Embryonic facial prominence (tissue), 1 donor: ENCODE data around the gene SNAP29.
"Not testable (repeated sequence)": the region's sequence is repeated elsewhere in the genome, so short reads cannot be mapped to it uniquely, and the experiment has no call there.

Experiments
- DNase-seq: peaks from one replicate; pipeline ENCODE4 v3.0.0-alpha.2; 2016; ENCODE audit errors: extremely low spot score

SNAP29 gene

DNA sequence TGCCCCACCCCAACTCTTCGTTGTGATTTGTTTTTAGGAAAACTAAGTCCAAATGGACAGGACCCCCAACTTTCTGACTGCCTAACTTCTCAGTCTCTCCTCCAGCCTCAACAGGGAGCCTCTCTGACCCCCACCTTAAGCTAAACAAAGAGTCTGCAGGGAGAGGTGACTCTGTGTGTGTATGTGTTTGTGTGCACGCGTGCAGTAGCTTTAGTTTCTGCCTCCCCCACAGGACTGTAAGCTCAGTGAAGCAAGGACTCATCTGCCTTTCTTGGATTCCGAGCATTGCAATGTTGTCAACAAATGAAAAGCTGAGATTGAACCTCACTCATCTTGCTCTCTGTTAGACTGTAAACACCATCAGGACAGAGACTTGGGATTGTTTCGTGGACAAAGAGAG, 7.9 kb downstream of the SNAP29 start:
- DNase-seq, result no peak

DNA sequence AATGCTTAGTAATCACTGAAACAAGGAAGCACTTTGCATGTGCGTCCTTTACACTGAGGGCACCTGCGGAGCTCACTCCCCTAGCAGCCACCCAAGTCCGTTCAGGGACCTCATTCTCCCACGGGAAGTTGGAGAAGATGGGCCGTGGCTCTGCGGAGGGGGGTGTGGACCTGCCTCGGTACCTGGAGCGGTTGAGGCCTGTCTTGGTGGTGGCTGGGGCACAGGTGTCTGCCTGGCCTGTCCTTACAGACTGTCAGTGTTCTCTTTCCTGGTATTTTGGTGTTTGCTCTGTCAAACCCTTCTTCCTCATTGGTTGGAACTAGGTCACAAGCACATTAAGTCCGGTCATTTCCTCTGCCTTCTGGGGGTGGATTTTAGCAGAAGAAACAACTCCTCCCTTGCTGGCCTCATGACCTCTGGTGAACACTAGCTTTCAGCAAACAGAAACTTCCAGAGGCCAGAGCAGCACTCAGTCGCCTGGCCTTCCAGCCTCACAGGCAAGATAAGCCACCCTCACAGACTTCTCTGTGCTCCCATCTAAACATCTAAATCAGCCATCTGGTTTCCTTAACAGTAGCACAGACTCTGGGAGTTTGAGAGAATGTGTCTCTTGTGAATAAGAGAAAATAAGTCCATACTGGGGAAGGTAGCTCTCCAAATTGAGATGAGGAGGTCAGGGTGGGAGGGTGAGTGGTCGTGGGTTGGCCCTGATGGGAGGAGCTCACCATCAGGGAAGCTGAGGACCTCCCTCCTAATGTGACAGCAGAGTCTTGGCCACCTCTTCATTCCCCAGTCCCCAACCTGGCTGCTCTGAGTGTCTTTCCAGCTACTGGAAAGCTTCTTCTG, 8.6 kb downstream of the SNAP29 start:
- DNase-seq, result no peak

DNA sequence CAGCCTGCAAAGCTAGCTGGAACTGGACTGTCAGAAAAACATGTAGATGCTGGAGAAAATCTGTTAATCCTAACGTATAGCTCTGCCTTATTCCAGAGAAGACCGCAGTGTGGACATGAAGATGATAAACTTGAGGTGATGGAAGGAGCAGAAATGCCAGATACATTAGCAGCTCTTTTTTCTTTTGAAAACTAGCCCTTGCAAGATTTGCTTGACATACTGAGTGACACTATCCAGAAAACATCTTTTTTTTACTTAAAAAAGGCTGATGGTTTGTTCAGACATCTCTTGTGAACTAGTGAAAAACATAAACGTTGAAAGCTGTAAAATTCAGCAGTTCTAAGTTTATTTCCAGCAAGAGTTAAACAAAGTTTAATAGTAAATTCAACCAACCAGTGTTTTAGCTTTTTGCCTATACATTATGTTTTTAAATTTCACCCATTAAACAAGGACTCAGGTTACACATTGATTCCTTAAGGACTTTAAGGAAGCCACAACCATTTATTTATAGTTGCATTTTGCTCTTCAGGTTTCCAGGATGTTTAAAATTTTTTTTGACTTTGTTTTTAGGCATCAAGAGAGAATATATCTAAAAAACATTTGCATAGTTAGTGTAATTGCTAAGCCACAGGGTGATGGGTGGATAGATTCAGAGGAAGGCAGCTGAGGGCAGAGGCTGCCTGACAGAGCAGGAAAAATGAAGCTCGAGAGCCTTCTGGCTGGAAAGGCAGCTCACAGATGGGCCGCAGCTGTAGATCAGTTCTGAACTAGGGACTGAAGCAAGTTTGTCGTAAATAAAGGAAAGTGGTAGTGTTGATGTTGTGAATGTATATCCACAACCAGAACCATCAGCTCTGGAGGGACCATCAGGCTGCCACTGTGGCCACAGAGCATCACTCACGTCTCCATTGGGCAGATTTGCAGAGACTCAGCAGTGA, 9.5 kb downstream of the SNAP29 start:
- no peak for DNase-seq

DNA sequence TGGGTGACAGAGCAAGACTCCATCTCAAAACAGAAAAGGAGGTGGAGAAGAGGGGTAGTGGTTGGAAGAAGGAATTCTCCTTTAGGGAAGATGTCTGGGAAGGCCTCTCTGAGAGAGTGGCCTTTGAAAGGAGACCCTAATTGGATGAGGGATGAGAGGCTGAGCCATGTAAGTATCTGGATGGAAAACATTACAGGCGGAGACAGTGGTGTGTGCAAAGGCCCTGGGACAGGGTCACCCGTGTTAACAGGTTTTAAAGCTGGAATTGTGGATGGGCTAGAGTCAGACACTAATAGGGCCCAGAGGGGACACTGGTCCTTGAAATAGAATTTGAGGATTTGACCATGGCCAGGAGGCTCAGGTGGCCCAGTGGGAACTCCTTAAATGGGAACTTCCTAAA, 10.4 kb downstream of the SNAP29 start:
- no peak for DNase-seq

DNA sequence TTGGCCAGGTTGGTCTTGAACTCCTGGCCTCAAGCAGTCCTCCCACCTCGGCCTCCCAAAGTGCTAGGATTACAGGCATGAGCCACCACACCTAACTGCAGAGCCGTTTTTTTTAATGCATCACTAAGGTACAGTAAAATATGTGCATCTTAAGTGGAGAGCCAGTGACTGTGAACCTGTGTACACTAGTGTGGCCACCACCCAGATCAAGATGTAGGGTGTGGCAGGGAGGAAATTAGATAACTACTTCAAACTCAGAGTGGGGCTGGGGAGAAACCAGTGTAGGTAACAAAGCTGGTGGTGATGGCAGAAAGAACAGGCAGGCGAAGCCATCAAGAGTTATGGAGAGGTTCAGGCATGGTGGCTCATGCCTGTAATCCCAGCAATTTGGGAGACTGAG, 14.4 kb downstream of the SNAP29 start:
- DNase-seq, result no peak

DNA sequence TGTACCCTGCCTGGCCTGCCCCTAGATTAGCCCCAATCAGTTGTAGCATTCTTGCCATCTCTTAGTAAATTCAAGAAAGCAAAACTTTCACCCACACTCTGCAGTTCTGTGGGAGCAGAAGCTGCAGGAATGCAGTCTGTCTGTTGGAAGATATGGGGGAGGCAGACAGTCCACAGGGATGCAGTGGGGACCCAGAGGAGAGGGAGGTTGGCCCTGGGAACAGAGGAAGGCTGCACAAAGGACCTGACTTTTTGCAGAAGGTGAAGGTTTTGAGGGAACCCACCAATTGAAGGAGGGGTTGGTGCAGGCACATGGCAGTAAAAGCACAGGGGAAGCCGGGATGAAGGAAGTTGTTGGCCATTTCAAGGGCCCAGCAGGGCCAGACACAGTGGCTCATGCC, 16.5 kb downstream of the SNAP29 start:
- no peak for DNase-seq

DNA sequence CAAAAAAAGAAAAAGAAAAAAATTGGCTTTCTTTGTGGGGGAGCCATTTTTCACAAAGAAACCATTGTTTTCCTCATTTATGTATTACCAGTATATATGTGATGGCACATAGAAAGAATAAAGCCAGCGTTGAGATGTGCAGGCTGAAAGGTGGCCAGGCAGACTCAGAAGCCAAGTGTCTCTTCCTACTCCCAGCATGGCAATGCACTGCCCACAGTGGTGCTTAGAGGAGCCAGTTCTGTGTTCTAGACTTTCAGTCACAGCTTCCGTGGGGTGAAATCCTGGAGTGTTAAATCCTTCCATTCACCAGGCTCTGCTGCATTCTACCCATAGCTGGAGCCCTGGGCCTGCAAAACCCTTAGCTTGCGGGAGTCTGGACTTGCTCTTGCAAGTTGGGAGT, 18.9 kb downstream of the SNAP29 start:
- DNase-seq, result no peak

DNA sequence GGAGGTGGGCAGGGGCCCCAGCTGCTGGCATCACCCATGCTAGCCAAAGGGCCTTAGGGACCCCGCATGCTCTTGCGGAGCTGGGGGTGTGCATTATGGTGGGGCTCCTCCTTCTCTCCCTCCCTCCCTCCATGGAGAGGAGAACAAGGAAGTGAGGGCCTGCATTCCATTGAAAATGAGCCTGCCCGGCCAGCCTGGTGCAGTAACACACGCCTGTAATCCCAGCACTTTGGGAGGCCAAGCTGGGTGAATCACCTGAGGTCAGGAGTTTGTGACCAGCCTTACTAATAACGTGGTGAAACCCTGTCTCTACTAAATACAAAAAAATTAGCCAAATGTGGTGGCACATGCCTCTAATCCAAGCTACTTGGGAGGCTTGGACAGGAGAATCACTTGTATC, 22.4 kb downstream of the SNAP29 start:
- DNase-seq, result no peak

DNA sequence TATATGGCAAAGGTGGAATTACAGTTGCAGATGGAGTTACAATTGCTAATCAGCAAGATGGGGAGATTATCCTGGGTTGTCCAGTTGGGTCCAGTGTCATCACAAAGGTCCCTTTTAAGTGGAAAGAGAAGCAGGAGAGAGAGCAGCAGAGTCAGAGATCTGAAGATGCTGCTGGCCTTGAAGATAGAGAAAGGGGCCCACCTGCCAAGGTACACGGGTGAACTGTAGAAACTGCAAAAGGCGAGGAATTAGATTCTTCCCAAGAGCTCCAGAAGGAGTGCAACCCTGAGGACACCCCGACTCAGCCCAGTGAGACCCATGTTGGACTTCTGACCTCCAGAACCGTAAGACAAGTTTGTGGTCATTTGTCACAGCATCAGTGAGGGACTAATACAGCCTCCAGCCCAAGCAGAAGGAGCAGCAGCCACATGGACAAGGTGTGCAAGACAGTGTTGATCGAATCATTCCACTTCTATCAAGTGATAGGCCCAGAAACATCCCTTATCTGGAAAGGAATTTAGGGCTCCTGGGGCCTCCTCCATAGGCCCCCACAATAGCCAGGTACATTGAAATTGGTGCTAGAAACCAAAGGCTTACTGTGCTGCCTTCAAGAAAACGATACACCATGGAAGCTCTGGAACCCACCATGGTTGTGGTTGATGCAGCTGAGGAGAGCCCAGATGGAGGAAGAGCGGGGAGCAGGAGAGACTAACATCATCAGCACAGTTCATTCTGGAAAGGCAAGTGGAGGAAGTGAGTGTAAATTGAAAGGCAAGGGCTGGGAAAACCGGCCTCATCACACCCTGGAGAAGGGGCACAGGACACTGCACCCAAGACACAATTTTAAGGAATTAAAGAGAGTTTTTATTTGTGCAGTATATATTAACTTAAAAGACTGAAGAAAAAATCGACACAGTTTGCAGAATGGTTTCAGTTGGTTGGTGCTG, 23.3 kb downstream of the SNAP29 start:
- no peak for DNase-seq

DNA sequence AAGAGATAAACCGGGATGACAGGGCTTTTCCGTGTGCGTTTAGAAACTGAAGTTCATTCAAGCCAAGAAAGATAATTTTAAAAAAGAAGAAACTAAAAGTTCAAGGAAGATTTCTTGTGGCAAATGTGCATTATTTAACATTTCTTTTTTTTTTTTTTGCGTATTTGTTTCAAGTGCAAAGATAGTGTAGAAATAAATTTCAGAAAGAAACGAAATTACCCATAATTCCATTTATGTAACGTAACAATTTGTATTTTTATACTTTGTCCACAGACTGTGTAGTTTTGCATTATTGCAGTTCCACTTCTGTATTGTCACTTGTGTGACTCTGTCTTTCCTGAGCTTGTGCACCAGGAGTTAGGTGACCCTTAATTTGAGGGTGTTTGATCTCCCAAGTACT, 24.0 kb downstream of the SNAP29 start:
- no peak for DNase-seq

DNA sequence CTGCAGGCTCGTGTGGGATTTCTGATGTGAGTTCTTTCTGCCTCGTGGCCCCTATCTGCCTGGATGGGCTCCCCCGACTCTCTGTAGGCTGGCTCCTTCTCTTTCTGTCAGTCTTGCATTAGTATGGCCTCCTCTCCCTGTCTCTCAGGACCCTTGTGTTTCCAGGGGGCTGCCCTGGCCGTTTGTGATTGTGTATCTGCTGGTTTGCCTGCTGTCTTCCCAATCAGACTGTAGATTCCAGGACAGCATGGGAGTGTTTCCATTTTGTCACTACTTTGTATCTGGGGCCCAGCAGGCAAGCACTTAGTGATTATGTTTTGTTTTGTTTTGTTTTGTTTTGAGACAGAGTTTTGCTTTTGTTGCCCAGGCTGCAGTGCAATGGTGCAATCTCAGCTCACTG, 25.6 kb downstream of the SNAP29 start:
- DNase-seq, result no peak

DNA sequence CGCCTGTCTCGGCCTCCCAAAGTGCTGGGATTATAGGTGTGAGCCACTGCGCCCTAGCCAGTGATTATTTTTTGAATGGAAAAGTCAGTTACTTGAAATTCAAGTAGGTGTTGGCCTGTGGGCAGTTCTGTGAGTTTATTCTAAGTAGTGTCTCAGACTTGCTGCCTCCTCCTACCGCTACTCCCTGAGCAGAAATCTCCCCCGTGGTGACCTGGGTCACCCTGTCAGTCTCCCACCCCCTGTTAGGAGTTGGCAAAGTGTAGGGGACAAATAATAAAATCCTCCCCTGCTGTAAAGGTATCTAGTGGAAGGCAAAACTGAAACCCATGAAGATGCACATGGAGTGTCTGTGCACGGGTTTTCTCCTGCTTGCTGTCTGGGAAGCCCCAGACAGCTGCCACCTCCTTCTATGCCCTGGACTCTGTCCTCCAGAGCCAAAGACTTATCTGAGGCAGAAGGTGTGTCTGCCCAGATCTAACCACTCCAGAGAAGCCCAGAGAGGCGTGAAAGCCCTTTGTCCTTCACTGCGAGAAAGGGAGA, 26.3 kb downstream of the SNAP29 start:
- no peak for DNase-seq

DNA sequence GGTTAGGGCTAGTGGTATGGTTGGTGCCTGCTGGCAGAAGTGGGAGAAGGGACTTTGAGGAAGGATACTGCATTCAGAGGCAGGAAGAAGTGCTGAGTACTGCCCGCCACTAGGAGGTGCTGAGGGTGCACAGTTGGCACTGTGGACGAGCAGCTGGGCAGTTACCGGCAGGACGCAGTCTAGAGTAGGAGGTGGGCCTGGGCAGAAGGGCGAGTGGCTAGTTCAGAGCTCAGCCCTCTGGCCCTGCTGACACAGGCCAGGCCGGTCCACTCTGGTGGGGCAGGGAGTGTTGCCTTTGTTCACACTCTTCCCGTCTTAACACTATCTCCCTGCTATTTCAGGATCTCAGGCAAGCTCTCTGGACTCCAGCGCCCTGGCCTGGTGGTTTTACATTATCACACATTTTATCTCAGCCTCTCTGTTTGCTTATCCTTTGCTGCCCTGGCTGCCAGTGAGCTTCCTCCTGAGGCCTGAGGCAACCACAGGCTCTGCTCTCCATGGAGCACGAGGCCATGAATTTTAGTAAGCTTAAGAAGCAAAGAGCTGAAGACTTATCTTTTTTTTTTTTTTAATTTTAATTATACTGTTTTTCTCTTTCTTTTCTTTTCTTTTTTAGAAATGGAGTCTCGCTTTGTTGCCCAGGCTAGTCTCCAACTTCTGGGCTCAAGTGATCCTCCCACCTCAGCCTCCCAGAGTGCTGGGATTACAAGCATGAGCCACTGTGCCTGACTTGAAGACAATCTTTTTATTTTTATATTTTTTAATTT, 26.9 kb downstream of the SNAP29 start:
- no peak for DNase-seq

DNA sequence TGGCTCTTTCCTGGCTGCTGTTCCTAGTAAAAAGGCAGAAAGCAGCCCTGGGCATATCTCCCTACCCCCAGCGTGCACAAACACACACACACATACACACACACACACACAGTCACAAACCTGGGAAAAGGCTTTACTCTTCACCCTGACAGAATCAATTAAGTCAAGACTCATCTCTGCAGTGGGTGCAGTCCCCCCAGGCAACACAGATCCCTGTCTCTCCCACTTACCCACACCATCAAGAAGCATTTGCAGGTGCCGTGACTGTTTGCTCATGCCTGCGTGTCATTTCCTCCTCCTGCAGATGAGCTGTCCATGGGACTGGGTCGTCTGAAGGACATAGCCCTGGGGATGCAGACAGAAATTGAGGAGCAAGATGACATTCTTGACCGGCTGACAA, 28.6 kb downstream of the SNAP29 start:
- no peak for DNase-seq

DNA sequence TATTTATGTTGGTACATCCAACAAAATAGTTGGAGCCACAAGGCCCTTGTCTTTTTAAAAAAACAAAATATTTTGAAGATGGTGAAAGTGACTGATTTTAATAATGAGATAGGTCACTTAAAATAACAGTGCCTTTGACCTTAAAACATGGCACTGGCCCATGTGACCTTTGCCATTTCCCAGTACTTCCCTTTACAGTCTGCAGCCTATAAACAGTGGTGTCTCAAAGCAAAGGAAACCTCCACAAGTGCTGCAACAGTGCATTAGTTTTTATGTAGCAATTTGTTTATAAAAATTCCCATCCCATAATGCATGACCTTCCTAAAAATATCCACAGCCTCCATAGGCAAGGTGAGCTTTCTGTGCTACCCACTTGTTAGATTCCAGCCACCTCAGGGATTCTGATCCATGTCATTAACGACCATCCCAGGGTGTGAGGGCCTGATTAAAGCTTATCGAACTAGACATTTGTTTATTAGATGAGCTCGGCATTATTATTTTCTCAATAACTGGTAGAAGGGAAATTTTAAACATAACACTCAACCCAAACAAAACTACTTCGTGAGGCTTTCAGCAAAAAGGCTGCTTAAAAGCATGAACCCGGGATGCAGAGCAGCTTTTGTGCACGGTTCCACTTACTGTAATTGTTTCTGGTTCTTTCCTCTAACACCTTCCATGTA, 30.4 kb downstream of the SNAP29 start:
- DNase-seq, result no peak

DNA sequence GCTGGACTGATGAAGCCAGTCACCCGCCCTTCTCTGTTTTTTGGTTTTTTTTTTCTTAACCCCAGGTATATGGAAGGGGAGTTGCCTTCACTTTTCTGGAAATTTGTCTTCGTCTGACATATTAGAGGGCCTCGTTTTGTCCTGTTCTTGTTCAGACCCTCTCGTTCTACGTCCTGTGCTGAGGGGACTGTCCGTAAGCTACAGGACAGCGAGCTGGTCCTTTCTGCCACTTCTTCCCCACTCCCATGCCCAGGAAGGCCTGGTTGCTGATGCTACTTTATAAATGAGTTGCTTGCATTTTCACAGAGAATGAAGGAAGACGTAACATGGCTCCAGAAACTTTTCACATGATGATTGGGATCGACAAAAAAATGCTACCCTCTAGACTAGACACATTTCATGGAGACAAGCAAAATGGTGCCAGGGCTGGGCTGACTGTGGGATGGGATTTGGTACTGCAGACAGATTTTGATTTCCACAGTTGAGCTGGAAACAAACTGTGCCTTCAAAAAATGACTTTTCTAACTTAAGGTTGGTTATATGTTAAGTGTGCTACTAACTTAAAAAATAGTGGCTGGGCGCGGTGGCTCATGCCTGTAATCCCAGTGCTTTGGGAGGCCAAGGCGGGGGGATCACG, 31.2 kb downstream of the SNAP29 start:
- no peak for DNase-seq

DNA sequence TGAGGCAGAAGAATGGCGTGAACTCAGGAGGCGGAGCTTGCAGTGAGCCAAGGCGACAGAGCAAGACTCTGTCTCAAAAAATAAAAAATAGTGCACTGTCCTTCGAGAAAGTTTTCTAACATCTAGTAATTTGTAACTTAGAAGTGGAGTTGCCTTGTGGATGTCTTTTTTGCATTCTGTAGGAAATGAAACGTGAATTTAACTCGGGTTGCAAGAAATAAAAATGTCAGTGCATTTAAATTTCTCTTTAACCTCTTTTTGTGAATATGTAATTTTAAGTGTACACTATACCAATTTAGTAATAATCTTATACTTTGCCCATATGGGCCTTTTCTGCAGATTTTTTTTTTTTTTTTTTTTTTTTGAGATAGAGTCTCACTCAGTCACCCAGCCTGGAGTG, 32.2 kb downstream of the SNAP29 start:
- DNase-seq, result no peak

DNA sequence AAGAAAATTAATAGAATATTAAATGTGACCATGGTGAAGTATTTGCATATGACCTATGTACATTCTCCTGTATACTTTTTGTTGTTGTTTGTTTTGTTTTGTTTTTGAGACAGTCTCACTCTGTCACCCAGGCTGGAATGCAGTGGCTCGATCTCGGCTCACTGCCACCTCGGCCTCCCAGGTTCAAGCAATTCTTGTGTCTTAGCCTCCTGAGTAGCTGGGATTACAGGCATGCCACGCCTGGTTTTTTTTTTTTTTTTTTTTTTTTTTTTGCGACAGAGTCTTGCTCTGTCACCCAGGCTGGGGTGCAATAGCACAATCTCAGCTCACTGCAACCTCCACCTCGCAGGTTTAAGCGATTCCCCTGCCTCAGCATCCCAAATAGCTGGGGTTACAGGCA, 38.9 kb downstream of the SNAP29 start:
- not testable (repeated sequence) for DNase-seq

DNA sequence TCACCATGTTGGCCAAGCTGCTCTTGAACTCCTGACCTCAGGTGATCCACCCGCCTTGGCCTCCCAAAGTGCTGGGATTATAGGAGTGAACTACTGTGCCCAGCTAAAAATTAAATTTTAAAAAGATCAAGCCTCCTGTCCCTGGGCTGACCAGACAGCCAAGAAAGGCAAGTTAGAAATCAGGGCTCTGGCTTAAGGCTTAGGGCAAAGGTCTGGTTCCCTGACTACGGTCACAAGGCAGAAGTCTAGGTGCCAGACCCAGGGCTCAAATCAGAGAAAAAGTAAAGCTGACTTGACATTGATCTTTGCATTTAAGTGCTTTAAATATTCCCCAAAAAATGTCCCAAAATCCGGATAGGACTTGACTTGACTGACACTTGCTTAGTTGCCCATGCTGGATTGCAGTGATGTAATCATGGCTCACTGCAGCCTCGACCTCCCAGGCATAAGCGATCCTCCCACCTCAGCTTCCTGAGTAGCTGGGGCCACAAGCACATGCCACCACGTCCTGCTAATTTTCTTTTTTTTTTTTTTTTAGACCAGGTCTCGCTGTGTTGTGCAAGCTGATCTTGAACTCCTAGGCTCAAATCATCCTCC, 41.1 kb downstream of the SNAP29 start:
- DNase-seq, result no peak
